Measurements from ENCODE around the gene CLDN25. TPM values are rescaled to one million over a fixed set of nuclear protein-coding genes. Genes with fewer than 3 reads are reported as not detected.

Gene CLDN25
- not detected for polyA plus RNA-seq (2012; ENCODE audit: insufficient read length, low read depth)

GRCh38 chr11:113779496-113779895, at the start of gene CLDN25:
TSS of gene CLDN25 (plus strand) at chr11:113779796. CDS start at chr11:113779796, 0 bp downstream.
- no peak for TF ChIP-seq REST (IDR thresholded peaks at IDR 0.05; ENCODE audit: insufficient read depth in 1 of 2, low read depth in 2 of 2, low read length in 2 of 2)
- TF ChIP-seq SIN3A (IDR thresholded peaks at IDR 0.05; ENCODE audit: borderline replicate concordance, insufficient read depth, low read length), result no peak
- no peak for TF ChIP-seq POLR2AphosphoS5 (IDR thresholded peaks at IDR 0.05; ENCODE audit: low read depth, low read length)
- TF ChIP-seq TAF1 (IDR thresholded peaks at IDR 0.05; ENCODE audit: borderline replicate concordance, insufficient read depth, low read length), result no peak
- TF ChIP-seq FOXP2 (optimal IDR thresholded peaks at IDR 0.05; ENCODE audit: borderline replicate concordance, extremely low read depth, extremely low read length, insufficient read depth), result no peak

GRCh38 chr11:113730887-113731726, 48.5 kb upstream of the CLDN25 start:
- TF ChIP-seq REST (IDR thresholded peaks at IDR 0.05; ENCODE audit: insufficient read depth in 1 of 2, low read depth in 2 of 2, low read length in 2 of 2) (no peak), FOXP2 (optimal IDR thresholded peaks at IDR 0.05; ENCODE audit: borderline replicate concordance, extremely low read depth, extremely low read length, insufficient read depth) (no peak), SIN3A (IDR thresholded peaks at IDR 0.05; ENCODE audit: borderline replicate concordance, insufficient read depth, low read length) (no peak), TAF1 (IDR thresholded peaks at IDR 0.05; ENCODE audit: borderline replicate concordance, insufficient read depth, low read length) (no peak), POLR2AphosphoS5 (IDR thresholded peaks at IDR 0.05; ENCODE audit: low read depth, low read length) (no peak)

GRCh38 chr11:113732092-113732491, 47.5 kb upstream of the CLDN25 start:
- TF ChIP-seq REST (IDR thresholded peaks at IDR 0.05; ENCODE audit: insufficient read depth in 1 of 2, low read depth in 2 of 2, low read length in 2 of 2) (no peak), POLR2AphosphoS5 (IDR thresholded peaks at IDR 0.05; ENCODE audit: low read depth, low read length) (no peak), TAF1 (IDR thresholded peaks at IDR 0.05; ENCODE audit: borderline replicate concordance, insufficient read depth, low read length) (no peak), SIN3A (IDR thresholded peaks at IDR 0.05; ENCODE audit: borderline replicate concordance, insufficient read depth, low read length) (no peak), FOXP2 (optimal IDR thresholded peaks at IDR 0.05; ENCODE audit: borderline replicate concordance, extremely low read depth, extremely low read length, insufficient read depth) (no peak)

- no peak for TF ChIP-seq FOXP2 (optimal IDR thresholded peaks at IDR 0.05; ENCODE audit: borderline replicate concordance, extremely low read depth, extremely low read length, insufficient read depth)
- TF ChIP-seq REST (IDR thresholded peaks at IDR 0.05; ENCODE audit: insufficient read depth in 1 of 2, low read depth in 2 of 2, low read length in 2 of 2), result no peak
- TF ChIP-seq SIN3A (IDR thresholded peaks at IDR 0.05; ENCODE audit: borderline replicate concordance, insufficient read depth, low read length), result no peak
- TF ChIP-seq POLR2AphosphoS5 (IDR thresholded peaks at IDR 0.05; ENCODE audit: low read depth, low read length), result no peak
- no peak for TF ChIP-seq TAF1 (IDR thresholded peaks at IDR 0.05; ENCODE audit: borderline replicate concordance, insufficient read depth, low read length)
Observed at GRCh38 chr11:113736323-113736722, 43.3 kb upstream of the CLDN25 start.

Data from PFSK-1 (cell line).